PC-9 (cell line): ENCODE results near the gene PHC3.

Source experiments
- CTCF ChIP-seq: fragments of 200-600 bp; sonication (generic); conservative IDR thresholded peaks from 2 replicates; pipeline ENCODE4 v1.6.1; 2017; ENCODE audit warnings: mixed run types, antibody characterized with exemption, mild to moderate bottlenecking, moderate library complexity
- EZH2 ChIP-seq: fragments of 200-600 bp; sonication (generic); IDR thresholded peaks from 2 replicates; pipeline ENCODE4 v1.8.0; 2017; ENCODE audit warnings: antibody characterized with exemption, low read depth

- TF ChIP-seq CTCF (no peak), EZH2 (no peak)
Measured at GRCh38 chr3:170132335-170132734, 49.2 kb downstream of the PHC3 start.
